ENCODE data around the gene SATB2. TPM values are rescaled to one million over a fixed set of nuclear protein-coding genes. Genes with fewer than 3 reads are reported as not detected.

The SATB2 gene
- total RNA-seq, 1 donor, result 12.7 TPM

DNA sequence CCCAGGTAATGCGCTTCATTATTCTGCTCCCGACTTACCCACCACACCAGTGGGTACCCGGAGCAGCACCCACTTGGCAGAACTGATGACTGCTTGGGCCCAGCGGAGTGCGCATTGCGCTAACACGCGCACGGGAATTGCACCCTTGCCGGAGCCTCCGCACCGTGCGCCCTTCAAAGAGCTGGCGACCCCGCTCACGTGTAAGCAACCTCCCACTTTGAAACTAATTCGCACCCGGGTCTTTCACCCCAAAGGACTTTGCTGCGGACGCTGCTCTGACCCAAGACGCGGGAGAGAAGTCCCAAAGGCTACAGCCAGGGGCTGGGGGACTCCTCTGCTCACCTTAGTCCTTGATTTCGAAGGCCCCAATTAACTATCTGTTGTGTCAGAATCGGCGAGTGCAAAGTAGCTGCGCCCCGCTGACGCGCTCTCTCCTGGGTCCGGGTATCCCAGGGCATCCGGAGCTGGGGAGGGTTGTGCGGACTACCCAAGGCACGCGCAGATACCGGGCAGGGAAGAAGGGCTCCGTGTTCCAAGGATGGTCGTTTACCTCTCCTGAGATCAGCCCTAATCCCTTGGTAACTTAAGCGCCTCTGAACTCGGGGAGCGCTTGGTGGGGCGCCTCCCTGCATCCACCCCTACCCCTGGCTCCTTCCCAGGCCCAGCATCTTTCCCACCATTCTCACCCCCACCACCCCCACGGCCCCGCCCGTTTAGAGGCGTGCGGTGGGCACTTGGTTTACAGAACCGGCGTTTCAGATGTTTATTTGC is 13.1 kb upstream of the SATB2 start:
- peak overlapping the region; percentile 35 for H3K4me3 ChIP-seq (ENCODE audit: low read depth, low read length)
- no peak for DNase-seq (ENCODE audit: low read depth)
- TF ChIP-seq, protein P1, sequence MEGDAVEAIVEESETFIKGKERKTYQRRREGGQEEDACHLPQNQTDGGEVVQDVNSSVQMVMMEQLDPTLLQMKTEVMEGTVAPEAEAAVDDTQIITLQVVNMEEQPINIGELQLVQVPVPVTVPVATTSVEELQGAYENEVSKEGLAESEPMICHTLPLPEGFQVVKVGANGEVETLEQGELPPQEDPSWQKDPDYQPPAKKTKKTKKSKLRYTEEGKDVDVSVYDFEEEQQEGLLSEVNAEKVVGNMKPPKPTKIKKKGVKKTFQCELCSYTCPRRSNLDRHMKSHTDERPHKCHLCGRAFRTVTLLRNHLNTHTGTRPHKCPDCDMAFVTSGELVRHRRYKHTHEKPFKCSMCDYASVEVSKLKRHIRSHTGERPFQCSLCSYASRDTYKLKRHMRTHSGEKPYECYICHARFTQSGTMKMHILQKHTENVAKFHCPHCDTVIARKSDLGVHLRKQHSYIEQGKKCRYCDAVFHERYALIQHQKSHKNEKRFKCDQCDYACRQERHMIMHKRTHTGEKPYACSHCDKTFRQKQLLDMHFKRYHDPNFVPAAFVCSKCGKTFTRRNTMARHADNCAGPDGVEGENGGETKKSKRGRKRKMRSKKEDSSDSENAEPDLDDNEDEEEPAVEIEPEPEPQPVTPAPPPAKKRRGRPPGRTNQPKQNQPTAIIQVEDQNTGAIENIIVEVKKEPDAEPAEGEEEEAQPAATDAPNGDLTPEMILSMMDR (IDR thresholded peaks at IDR 0.05; ENCODE audit: insufficient read depth, low read length), result peak; percentile 9

DNA sequence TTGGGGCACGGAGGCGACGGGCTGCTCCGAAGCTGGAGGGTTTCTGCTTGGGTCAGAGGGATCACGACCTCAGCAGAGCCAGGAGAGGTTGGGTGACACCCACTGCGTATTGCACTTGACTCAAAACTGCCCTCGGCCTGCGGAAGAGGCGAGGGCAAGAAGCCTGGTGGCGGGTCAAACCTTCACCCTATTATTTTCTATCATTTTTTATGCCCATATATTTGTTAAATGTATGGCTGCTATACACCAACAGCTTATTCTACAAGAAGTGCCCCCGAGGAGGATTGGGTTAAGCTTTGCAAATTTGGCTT is 12.6 kb upstream of the SATB2 start:
- TF ChIP-seq, protein P1 (IDR thresholded peaks at IDR 0.05; ENCODE audit: insufficient read depth, low read length), result no peak
- no peak for DNase-seq (ENCODE audit: low read depth)
- no peak overlapping the region for H3K4me3 ChIP-seq (ENCODE audit: low read depth, low read length)

DNA sequence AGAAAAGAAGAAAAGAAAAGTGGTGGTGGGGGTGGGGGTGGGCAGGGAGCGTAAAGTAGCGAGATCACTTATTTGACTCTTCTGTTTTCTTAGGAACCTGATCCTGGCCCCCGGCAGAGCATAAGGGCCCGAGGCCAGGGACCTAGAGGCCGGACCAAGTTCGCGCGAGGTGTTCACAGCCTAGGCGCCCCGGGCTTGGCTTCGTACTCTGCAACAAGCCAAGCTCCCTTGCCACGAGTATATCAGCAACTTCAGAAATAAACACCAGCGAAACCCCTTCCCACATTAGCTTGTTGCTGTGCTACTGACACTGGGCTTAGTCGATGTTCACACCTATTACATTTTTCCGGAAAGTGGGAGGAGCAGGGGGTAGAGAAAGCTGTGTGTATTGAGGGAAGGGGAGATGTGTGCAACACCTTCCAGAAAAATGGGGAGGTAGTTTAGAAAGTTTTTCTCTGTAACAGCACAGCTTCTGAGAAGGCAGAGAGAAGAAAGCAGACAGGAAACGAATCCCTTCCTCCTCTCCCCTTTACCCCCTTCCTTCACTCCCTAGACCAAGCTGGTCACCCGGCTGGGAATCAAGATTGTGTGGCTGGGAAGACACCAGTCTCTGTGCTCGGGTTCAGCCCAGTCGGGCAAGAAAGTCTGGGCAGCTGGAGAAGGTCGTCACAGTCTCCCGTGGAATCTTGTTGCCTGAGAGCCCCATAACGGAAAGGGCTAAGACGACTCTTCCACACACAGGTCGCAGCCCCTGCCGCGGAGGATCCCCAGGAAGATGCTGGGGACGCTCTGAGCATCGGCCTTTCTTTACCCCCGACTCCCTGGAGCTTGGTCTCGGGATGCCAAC is 12.0 kb upstream of the SATB2 start:
- DNase-seq (ENCODE audit: low read depth), result no peak
- H3K4me3 ChIP-seq (ENCODE audit: low read depth, low read length), result no peak overlapping the region
- TF ChIP-seq, protein P1 (IDR thresholded peaks at IDR 0.05; ENCODE audit: insufficient read depth, low read length), result no peak

DNA sequence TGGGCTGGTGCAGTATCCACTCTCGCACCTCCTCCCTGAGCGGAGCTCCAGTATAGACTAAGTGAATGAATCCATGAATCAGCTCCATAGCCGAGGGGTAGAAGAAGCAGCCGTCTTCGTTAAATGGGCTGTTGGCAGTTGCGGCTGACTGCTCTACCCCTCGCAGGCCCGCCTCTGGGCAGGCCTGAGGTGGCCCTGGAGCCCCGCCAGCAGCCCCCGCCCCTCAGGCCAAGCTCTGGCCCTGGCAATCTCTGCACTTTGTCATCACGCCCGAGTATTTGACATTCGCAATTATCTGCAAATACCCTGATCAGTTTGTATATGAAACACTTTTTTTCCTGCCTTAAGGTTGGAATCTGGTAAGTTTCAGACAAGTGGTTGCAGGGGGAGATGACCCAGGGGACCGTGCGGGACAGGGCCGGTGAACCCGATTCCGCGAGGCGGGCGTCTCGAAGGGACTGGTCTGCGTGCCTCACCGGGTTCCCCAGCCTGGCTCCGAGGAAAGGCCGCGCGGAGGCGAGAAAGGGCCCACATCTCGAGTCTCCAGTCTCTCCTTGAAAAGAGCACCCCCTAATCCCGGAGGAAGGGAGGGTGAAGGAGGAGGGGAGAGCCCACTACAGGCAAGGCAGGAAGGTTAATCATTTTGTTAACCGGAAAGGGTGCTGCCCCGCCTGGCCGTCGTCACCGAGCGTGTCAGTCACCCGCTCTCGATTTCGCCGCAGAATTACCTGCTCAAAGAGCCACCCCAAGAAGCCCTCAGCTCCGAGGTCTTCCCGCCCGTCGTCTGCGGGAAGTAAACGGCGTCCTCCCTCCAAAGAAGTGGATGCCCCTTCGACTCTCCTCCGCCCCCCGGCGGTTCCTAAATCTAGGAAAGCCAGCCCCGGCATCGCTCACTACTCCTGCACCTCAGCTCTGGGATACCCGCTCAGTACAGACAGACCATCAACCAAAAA is 11.1 kb upstream of the SATB2 start:
- DNase-seq (ENCODE audit: low read depth), result no peak
- TF ChIP-seq, protein P1 (IDR thresholded peaks at IDR 0.05; ENCODE audit: insufficient read depth, low read length), result peak; percentile 24
- no peak overlapping the region for H3K4me3 ChIP-seq (ENCODE audit: low read depth, low read length)

DNA sequence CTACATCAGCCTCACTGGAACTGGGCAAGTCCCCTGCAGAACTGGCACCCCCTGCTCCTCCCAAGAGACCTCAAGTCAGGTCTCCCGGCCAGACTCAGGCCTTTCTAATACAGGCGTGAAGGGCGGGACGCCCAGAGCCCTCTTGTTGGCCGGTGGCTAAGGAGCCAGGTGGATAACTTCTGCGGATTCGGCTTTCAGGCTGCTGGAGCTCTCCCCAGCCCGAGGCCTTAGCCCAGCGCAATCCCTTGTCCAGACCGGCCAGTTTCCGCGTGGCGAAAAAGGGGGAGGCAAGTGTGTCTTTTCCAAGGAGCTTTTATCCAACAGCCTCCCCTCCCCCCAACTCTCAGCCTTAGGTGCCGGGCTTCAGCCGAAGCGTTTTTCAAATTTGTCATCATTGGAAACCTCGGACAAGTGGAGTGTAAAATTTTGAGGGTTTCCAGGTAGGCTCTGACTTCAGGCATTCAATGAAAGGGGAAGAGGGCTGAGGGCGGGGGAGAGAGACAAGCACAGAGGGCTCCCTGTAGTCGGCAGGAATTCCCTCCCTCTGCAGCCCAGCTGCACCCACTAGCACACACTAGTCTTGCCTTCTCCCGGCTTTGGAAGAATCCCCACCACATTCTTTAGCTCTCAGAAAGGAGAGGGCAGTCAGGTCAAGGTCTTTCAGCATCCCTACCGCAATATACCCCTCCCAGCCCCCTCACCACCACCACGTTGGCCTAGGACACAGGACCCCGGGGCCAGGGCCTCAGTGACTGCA is 9.5 kb upstream of the SATB2 start:
- TF ChIP-seq, protein P1 (IDR thresholded peaks at IDR 0.05; ENCODE audit: insufficient read depth, low read length), result no peak
- no peak overlapping the region for H3K4me3 ChIP-seq (ENCODE audit: low read depth, low read length)
- DNase-seq (ENCODE audit: low read depth), result no peak

DNA sequence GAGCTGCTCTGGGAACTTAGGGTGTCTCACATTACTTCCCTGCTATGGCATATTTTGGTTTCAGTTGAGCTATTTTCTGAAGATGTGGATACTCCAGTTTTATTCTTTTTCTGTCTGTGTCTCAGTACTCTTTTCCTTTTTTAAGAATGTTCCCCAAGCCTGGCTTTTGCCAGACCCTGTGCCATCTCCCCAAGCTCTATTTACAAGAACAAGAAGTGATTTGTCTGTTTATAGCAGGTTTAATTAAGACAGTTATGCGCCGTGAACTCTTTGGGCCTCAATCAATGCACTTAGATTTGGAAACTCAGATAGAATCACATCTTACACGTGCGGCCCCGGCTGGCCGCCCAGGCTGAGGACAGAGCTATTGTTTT is 8.9 kb upstream of the SATB2 start:
- DNase-seq (ENCODE audit: low read depth), result no peak
- no peak overlapping the region for H3K4me3 ChIP-seq (ENCODE audit: low read depth, low read length)
- TF ChIP-seq, protein P1 (IDR thresholded peaks at IDR 0.05; ENCODE audit: insufficient read depth, low read length), result no peak

Data from fibroblast of the aortic adventitia (primary cell).